ENCODE data around the gene COX6A1. TPM values are rescaled to one million over a fixed set of nuclear protein-coding genes. Genes with fewer than 3 reads are reported as not detected.

COX6A1 gene
- total RNA-seq, 4 donors from 2014 or later = 469 to 1,865 (median 1,048) TPM

DNA sequence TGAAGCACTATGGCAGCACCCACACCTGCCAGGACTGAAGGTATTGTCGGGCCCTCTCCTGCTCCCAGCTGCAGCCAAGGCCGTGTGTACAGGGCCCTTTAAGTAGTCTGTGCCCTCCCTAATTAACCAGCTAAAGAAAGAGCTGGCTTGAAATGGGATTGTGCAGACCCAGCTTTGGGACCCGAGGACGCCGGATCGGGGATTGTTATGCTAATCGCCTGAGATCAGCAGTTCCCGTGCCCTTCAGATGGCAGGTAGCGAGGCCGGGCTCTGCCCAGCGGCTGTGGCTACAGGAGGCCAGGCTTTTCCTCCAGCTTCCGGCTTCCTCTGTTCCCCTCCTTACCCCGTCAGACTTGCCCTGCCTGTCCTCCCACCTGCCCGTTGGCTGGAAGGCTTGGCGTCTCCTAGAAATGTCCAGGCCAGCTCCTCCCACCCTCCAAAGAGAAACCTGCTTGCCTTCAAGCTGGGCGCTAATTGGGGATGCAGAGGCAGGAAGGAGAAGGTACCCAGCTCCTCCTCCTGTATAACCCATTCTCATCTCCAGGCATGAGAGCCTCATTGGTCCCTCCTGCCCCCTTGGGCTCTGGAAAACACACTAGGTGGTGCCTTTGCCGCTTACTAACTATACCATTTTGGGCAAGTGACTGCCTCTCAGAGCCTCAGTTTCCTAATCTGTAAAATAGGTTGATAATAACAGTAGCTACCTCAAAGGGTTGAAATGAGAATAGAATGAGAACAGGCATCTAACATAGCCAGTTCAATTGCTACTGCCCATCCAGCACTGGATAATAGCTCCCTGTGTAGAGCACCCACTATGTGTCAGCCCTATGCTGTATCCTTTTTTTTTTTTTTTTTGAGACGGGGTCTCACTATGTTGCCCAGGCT lies 43.2 kb upstream of the COX6A1 start:
- in situ Hi-C loops (cut with MboI; ENCODE audit: low pct_ligation_motif_present in 1 of 4, low pct_unique_long_range_greater_than_20kb in 1 of 4, low sequenced_read_pairs in 3 of 4) (no loop called here), intact Hi-C loops (cut with DNase I; ENCODE audit: low total_unique reads) (no loop called here)
- Histone ChIP-seq H3K27ac (peak overlapping the region in 3 of 4 donors; percentile 35 to 49 (median 48)), H3K27me3 (peaks cover 13% of the 10 kb centered on the region), H3K9me3 (no peaks in the 10 kb centered on the region), H3K36me3 (no peaks in the 10 kb centered on the region), H3K4me3 (no peak overlapping the region), H3K4me1 (peaks cover 0 to 9% (median 3%) of the 10 kb centered on the region in 4 donors)
- peak; percentile 70 for DNase-seq
- TF ChIP-seq POLR2A (IDR thresholded peaks at IDR 0.05) (peak; percentile 50), EP300 (IDR thresholded peaks at IDR 0.05; ENCODE audit: low read depth) (no peak), POLR2AphosphoS5 (IDR thresholded peaks at IDR 0.05) (peak in 2 of 3 donors; percentile 15 to 16)
- TF ChIP-seq, protein P1, sequence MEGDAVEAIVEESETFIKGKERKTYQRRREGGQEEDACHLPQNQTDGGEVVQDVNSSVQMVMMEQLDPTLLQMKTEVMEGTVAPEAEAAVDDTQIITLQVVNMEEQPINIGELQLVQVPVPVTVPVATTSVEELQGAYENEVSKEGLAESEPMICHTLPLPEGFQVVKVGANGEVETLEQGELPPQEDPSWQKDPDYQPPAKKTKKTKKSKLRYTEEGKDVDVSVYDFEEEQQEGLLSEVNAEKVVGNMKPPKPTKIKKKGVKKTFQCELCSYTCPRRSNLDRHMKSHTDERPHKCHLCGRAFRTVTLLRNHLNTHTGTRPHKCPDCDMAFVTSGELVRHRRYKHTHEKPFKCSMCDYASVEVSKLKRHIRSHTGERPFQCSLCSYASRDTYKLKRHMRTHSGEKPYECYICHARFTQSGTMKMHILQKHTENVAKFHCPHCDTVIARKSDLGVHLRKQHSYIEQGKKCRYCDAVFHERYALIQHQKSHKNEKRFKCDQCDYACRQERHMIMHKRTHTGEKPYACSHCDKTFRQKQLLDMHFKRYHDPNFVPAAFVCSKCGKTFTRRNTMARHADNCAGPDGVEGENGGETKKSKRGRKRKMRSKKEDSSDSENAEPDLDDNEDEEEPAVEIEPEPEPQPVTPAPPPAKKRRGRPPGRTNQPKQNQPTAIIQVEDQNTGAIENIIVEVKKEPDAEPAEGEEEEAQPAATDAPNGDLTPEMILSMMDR (IDR thresholded peaks at IDR 0.05) = no peak
- 22 to 43% methylated on average over 1 to 17 of the region's 18 CpGs for WGBS, 2 donors (ENCODE audit: low coverage in 1 of 2)

DNA sequence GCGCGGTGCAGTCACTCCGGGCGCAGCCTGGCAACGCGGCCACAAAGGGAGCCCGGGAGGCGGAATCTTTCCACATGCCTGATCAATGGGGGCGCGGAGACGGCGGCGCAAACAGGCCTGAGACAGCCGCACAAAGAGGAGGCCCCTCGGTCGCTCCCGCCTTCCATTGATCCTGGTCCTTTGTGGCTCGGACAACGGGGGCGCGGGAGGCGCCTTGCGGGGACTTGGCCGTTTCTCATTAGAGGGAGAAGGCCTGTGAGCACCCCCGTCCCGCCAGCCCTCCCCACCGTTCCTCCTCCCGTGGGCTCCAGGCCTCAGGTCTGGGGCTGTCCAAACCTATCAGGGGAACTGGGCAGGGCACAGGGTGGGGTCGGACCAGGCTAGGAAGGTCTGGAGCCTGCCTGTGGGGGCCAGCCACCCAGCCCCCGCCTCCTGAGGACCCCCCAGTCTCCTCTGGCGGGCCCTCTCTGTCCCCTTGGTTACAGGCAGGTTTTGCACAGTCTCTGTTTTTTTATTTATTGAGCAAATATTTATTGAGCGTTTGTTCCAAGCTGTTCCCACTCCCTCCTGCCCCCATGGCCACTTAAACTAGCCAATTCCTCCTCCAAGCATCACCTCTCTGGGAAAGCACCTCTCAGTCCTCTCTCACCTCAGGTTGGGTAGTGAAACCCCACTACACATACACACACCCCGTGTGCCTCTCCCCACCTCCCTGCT lies 39.9 kb upstream of the COX6A1 start:
- Histone ChIP-seq H3K4me1 (peaks cover 0 to 9% (median 3%) of the 10 kb centered on the region in 4 donors), H3K4me3 (no peak overlapping the region), H3K36me3 (no peaks in the 10 kb centered on the region), H3K27ac (no peak overlapping the region), H3K9me3 (no peaks in the 10 kb centered on the region), H3K27me3 (peaks cover 13% of the 10 kb centered on the region)
- in situ Hi-C loops (cut with MboI; ENCODE audit: low pct_ligation_motif_present in 1 of 4, low pct_unique_long_range_greater_than_20kb in 1 of 4, low sequenced_read_pairs in 3 of 4) = no loop called here
- TF ChIP-seq EP300 (IDR thresholded peaks at IDR 0.05; ENCODE audit: low read depth) (no peak), POLR2AphosphoS5 (IDR thresholded peaks at IDR 0.05) (no peak), POLR2A (IDR thresholded peaks at IDR 0.05) (no peak)
- TF ChIP-seq, protein P1 (IDR thresholded peaks at IDR 0.05) = no peak
- WGBS, 2 donors (ENCODE audit: low coverage in 1 of 2) = 66 to 75% methylated on average over 2 to 33 of the region's 33 CpGs
- no peak for DNase-seq
- intact Hi-C loops (cut with DNase I; ENCODE audit: low total_unique reads) = no loop called here

DNA sequence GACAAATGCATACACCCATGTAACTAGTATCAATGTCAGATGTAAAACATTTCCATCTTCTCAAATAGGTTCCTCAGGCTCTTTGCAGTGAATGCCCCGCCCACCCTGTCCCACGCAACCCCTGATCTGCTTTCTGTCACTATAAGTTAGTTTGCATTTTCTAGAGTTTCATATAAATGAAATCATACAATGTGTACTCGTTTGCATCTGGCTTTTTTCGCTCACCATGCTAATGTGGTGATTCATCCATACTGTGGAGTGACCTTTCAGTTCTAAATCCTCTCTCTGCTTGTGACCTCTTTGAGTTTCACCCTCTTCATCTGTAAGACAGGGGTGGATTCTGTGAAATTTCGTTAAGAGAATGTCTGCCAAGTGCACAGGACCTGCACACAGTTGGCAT lies 38.4 kb upstream of the COX6A1 start:
- no peaks in the 10 kb centered on the region for H3K9me3 ChIP-seq
- H3K4me3 ChIP-seq = no peak overlapping the region
- intact Hi-C loops (cut with DNase I; ENCODE audit: low total_unique reads) (no loop called here), in situ Hi-C loops (cut with MboI; ENCODE audit: low pct_ligation_motif_present in 1 of 4, low pct_unique_long_range_greater_than_20kb in 1 of 4, low sequenced_read_pairs in 3 of 4) (no loop called here)
- no peak for DNase-seq
- no peaks in the 10 kb centered on the region for H3K36me3 ChIP-seq
- 47 to 63% methylated on average over 3 to 5 of the region's 5 CpGs for WGBS, 2 donors (ENCODE audit: low coverage in 1 of 2)
- TF ChIP-seq, protein P1 (IDR thresholded peaks at IDR 0.05) = no peak
- TF ChIP-seq POLR2AphosphoS5 (IDR thresholded peaks at IDR 0.05) (no peak), EP300 (IDR thresholded peaks at IDR 0.05; ENCODE audit: low read depth) (no peak), POLR2A (IDR thresholded peaks at IDR 0.05) (no peak)
- peaks cover 13% of the 10 kb centered on the region for H3K27me3 ChIP-seq
- H3K4me1 ChIP-seq = peaks cover 0 to under 1% (median under 1%) of the 10 kb centered on the region in 4 donors
- no peak overlapping the region for H3K27ac ChIP-seq

DNA sequence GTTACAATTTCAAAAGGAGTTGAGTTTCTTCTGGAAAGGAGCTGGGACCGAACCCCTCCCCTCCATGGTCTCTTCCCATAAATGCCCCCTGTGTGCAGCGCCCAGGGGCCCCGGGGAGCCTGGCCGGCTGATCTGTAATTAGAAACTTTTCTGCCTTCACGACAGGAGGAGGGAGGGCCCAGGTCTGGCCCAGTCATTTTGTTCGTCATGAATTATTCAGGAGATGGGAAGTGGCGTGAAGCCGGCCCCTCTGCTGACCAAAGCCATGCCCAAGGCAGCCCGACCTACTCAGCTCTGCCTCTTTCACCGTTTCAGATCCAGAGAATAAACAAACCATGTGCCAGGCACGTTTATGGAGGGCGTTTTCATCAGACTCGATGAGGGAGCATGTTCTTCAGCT lies 35.7 kb upstream of the COX6A1 start:
- in situ Hi-C loops (cut with MboI; ENCODE audit: low pct_ligation_motif_present in 1 of 4, low pct_unique_long_range_greater_than_20kb in 1 of 4, low sequenced_read_pairs in 3 of 4) (no loop called here), intact Hi-C loops (cut with DNase I; ENCODE audit: low total_unique reads) (no loop called here)
- Histone ChIP-seq H3K9me3 (no peaks in the 10 kb centered on the region), H3K27me3 (peaks cover 9% of the 10 kb centered on the region), H3K4me1 (peaks cover 4 to 8% (median 6%) of the 10 kb centered on the region in 4 donors), H3K27ac (no peak overlapping the region), H3K4me3 (no peak overlapping the region), H3K36me3 (no peaks in the 10 kb centered on the region)
- no peak for DNase-seq
- TF ChIP-seq POLR2AphosphoS5 (IDR thresholded peaks at IDR 0.05) (no peak), EP300 (IDR thresholded peaks at IDR 0.05; ENCODE audit: low read depth) (no peak), POLR2A (IDR thresholded peaks at IDR 0.05) (no peak)
- TF ChIP-seq, protein P1 (IDR thresholded peaks at IDR 0.05) = no peak
- 38% methylated on average over 13 of the region's 13 CpGs; no CpG with 5 or more reads in 1 of the 2 donors for WGBS, 2 donors (ENCODE audit: low coverage in 1 of 2)
